GM10266 (cell line): ENCODE data around the gene C1orf52.

Source experiments
- DNase-seq: peaks from one replicate; pipeline ENCODE4 v3.0.0; 2012; ENCODE audit errors: extremely low spot score
- CTCF ChIP-seq: IDR thresholded peaks from 2 replicates; pipeline ENCODE4 v1.5.1; 2012; ENCODE audit warnings: mild to moderate bottlenecking, low read depth; ENCODE audit not compliant: control insufficient read depth, insufficient read depth; ENCODE audit errors: missing control alignments

The C1orf52 gene

GRCh38 chr1:85245891-85246290 is 13.6 kb downstream of the C1orf52 start:
- no peak for DNase-seq
- TF ChIP-seq CTCF = no peak

GRCh38 chr1:85245456-85245855 is 14.0 kb downstream of the C1orf52 start:
- no peak for DNase-seq
- TF ChIP-seq CTCF = no peak

- TF ChIP-seq CTCF = no peak
- DNase-seq = no peak
Observed at GRCh38 chr1:85244271-85245061, 15.0 kb downstream of the C1orf52 start.

- no peak for DNase-seq
- TF ChIP-seq CTCF = no peak
Observed at GRCh38 chr1:85243372-85243771, 16.1 kb downstream of the C1orf52 start.

- no peak for DNase-seq
- no peak for TF ChIP-seq CTCF
Observed at GRCh38 chr1:85240643-85241042, 18.8 kb downstream of the C1orf52 start.

GRCh38 chr1:85240174-85240601 is 19.3 kb downstream of the C1orf52 start:
- DNase-seq = peak; percentile 28
- TF ChIP-seq CTCF = peak; percentile 34

GRCh38 chr1:85237613-85238012 is 21.8 kb downstream of the C1orf52 start:
- DNase-seq = no peak
- TF ChIP-seq CTCF = no peak
